ENCODE results near the gene BST2. TPM values are rescaled to one million over a fixed set of nuclear protein-coding genes. Genes with fewer than 3 reads are reported as not detected.

BST2 gene
- total and polyA plus RNA-seq, 2 donors from 2014 or later: 89.6 to 250 TPM

- H3K4me3 ChIP-seq (ENCODE audit: low read length in 3 of 3): peak overlapping the region; percentile 47 to 68 (median 56)
- DNase-seq: peak in 1 of 5 donors; percentile 70
- H3K27me3 ChIP-seq (ENCODE audit: control insufficient read depth, insufficient read depth, low read length): no peaks in the 10 kb centered on the region
- no peak overlapping the region for H3K27ac ChIP-seq (ENCODE audit: low read depth in 2 of 2, low read length in 2 of 2)
- FAIRE-seq: no peak
- peaks cover 0 to 5% (median 4%) of the 10 kb centered on the region in 3 donors for H3K4me1 ChIP-seq (ENCODE audit: control insufficient read depth in 2 of 3, insufficient read depth in 2 of 3, low read depth in 1 of 3, low read length in 3 of 3)
- H3K36me3 ChIP-seq (ENCODE audit: control insufficient read depth in 2 of 3, insufficient read depth in 3 of 3, low read length in 3 of 3): no peaks in the 10 kb centered on the region
- H3K9ac ChIP-seq (ENCODE audit: low read length in 3 of 3): peak overlapping the region in 2 of 3 donors; percentile 10 to 35
- no peak for TF ChIP-seq CTCF (IDR thresholded peaks at IDR 0.05; ENCODE audit: borderline replicate concordance, extremely low read depth, insufficient read depth)
- intact Hi-C loops (cut with DNase I): no loop called here
- H3K9me3 ChIP-seq (ENCODE audit: control insufficient read depth in 2 of 3, insufficient read depth in 1 of 3, low read length in 3 of 3): no peaks in the 10 kb centered on the region
These were observed 13.9 kb downstream of the BST2 start for GRCh38 chr19:17391371-17392151.

- FAIRE-seq (no peak), DNase-seq (peak; percentile 97 to 98 (median 97))
- Histone ChIP-seq H3K27ac (ENCODE audit: low read depth in 2 of 2, low read length in 2 of 2) (no peak overlapping the region), H3K27me3 (ENCODE audit: control insufficient read depth, insufficient read depth, low read length) (no peaks in the 10 kb centered on the region), H3K4me3 (ENCODE audit: low read length in 3 of 3) (peak overlapping the region; percentile 47 to 68 (median 56)), H3K4me1 (ENCODE audit: control insufficient read depth in 2 of 3, insufficient read depth in 2 of 3, low read depth in 1 of 3, low read length in 3 of 3) (peaks cover 0 to 6% (median 4%) of the 10 kb centered on the region in 3 donors), H3K36me3 (ENCODE audit: control insufficient read depth in 2 of 3, insufficient read depth in 3 of 3, low read length in 3 of 3) (no peaks in the 10 kb centered on the region), H3K9ac (ENCODE audit: low read length in 3 of 3) (peak overlapping the region in 1 of 3 donors; percentile 12), H3K9me3 (ENCODE audit: control insufficient read depth in 2 of 3, insufficient read depth in 1 of 3, low read length in 3 of 3) (no peaks in the 10 kb centered on the region)
- TF ChIP-seq CTCF (IDR thresholded peaks at IDR 0.05; ENCODE audit: borderline replicate concordance, extremely low read depth, insufficient read depth): peak; percentile 69
- intact Hi-C loops (cut with DNase I): no loop called here
These were observed 14.6 kb downstream of the BST2 start for GRCh38 chr19:17390665-17391370.

- TF ChIP-seq CTCF (IDR thresholded peaks at IDR 0.05; ENCODE audit: borderline replicate concordance, extremely low read depth, insufficient read depth): no peak
- Histone ChIP-seq H3K36me3 (ENCODE audit: control insufficient read depth in 2 of 3, insufficient read depth in 3 of 3, low read length in 3 of 3) (no peaks in the 10 kb centered on the region), H3K27ac (ENCODE audit: low read depth in 2 of 2, low read length in 2 of 2) (no peak overlapping the region), H3K4me1 (ENCODE audit: control insufficient read depth in 2 of 3, insufficient read depth in 2 of 3, low read depth in 1 of 3, low read length in 3 of 3) (peaks cover 0 to 9% (median 4%) of the 10 kb centered on the region in 3 donors), H3K9me3 (ENCODE audit: control insufficient read depth in 2 of 3, insufficient read depth in 1 of 3, low read length in 3 of 3) (no peaks in the 10 kb centered on the region), H3K27me3 (ENCODE audit: control insufficient read depth, insufficient read depth, low read length) (no peaks in the 10 kb centered on the region), H3K4me3 (ENCODE audit: low read length in 3 of 3) (peak overlapping the region; percentile 47 to 54 (median 52)), H3K9ac (ENCODE audit: low read length in 3 of 3) (no peak overlapping the region)
- FAIRE-seq (no peak), DNase-seq (no peak)
- intact Hi-C loops (cut with DNase I): no loop called here
These were observed 15.3 kb downstream of the BST2 start for GRCh38 chr19:17389957-17390664.
